A673 (cell line): Measurements from ENCODE around the gene RBSN.

Experiments used
- CTCF ChIP-seq: fragments of 300-800, 200-600 bp; sonication (generic); conservative IDR thresholded peaks from 2 replicates; pipeline ENCODE4 v1.5.1; 2017; ENCODE audit warnings: low read depth, mild to moderate bottlenecking, antibody characterized with exemption, low read length, moderate library complexity, mixed read lengths
- EZH2 ChIP-seq: fragments of 200-600 bp; sonication (generic); IDR thresholded peaks from 2 replicates; pipeline ENCODE4 v1.6.1; 2017; ENCODE audit warnings: borderline replicate concordance, low read depth, mild to moderate bottlenecking, mixed read lengths, antibody characterized with exemption, low read length; ENCODE audit not compliant: poor library complexity, severe bottlenecking

- TF ChIP-seq CTCF (no peak), EZH2 (no peak)
Observed at GRCh38 chr3:15065550-15066007, 33.4 kb downstream of the RBSN start.
